Activated naive CD4-positive, alpha-beta T cell treated with anti-CD3 and anti-CD28 coated beads for 36 hours (primary cell): ENCODE data around the gene TMEM35B. TPM values are rescaled to one million over a fixed set of nuclear protein-coding genes. Genes with fewer than 3 reads are reported as not detected.
"Not testable (repeated sequence)": the region's sequence is repeated elsewhere in the genome, so short reads cannot be mapped to it uniquely, and the experiment has no call there.

ENCODE experiments used
- CTCF ChIA-PET: fragments of 350-600 bp; sonication (Branson Sonifier 250); formaldehyde crosslinking; loops from one replicate; lab custom pipeline; 2021; ENCODE audit warnings: antibody characterized with exemption; lab: Charles Lee
- DNase-seq: peaks from one replicate; pipeline ENCODE4 v3.0.0-alpha.2; 2020
- H3K27ac Mint-ChIP-seq: one replicate; pipeline ENCODE4 v1.8.0; 2021; ENCODE audit warnings: mild to moderate bottlenecking, mixed read lengths
- H3K27me3 Mint-ChIP-seq: one replicate; pipeline ENCODE4 v1.8.0; 2021; ENCODE audit warnings: low read depth, mixed read lengths
- H3K36me3 Mint-ChIP-seq: one replicate; pipeline ENCODE4 v1.8.0; 2021; ENCODE audit warnings: low read depth, mixed read lengths
- H3K4me1 Mint-ChIP-seq: one replicate; pipeline ENCODE4 v1.8.0; 2021; ENCODE audit warnings: low read depth, mixed read lengths
- H3K4me3 Mint-ChIP-seq: one replicate; pipeline ENCODE4 v1.8.0; 2021; ENCODE audit warnings: mild to moderate bottlenecking, moderate library complexity, mixed read lengths
- H3K9me3 Mint-ChIP-seq: one replicate; pipeline ENCODE4 v1.8.0; 2021; ENCODE audit warnings: mixed read lengths
- intact Hi-C: fragments of 100-400 bp; cut with micrococcal nuclease; formaldehyde crosslinking; loops from one replicate; pipeline ENCODE4 v1.15.1; 2023
- total RNA-seq, 2 experiments: library from RNA; stranded (reverse); gene quantifications; one replicate each; pipeline ENCODE4 v1.2.3, GENCODE V29; 2021

The TMEM35B gene
- total RNA-seq, 2 experiments from 2014 or later: 18.2 to 19.9 TPM

DNA sequence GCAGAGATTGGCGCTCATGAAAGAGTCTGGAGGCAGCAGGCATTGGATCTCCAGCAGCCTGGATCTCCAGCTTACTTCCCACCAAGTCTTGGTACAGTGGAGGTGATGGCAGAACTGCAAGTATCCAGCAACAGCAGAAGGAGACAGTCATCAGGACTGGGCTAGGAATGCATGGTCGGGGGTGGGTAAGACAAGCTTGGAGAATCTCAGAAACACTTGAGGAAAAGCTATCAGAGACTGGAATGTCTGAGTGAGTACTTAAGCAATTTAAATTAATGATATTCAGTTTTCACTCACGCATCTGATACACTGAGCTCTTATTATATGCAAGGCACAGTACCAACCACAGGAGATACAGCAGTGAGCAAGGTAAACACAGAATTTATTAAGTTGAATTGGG, 9.8 kb downstream of the TMEM35B start:
- no peak overlapping the region for H3K4me3 Mint-ChIP-seq
- DNase-seq: no peak
- intact Hi-C loops: no loop called here
- H3K9me3 Mint-ChIP-seq: peaks cover 2% of the 10 kb centered on the region
- CTCF ChIA-PET: interaction anchor here (0.5 kb wide), 1 partner anchor 15 kb away, joined by 3 read pairs; no protein-coding TSS in a partner anchor
- H3K4me1 Mint-ChIP-seq: peaks cover 11% of the 10 kb centered on the region
- H3K36me3 Mint-ChIP-seq: peaks cover 19% of the 10 kb centered on the region
- no peaks in the 10 kb centered on the region for H3K27me3 Mint-ChIP-seq
- H3K27ac Mint-ChIP-seq: no peak overlapping the region

DNA sequence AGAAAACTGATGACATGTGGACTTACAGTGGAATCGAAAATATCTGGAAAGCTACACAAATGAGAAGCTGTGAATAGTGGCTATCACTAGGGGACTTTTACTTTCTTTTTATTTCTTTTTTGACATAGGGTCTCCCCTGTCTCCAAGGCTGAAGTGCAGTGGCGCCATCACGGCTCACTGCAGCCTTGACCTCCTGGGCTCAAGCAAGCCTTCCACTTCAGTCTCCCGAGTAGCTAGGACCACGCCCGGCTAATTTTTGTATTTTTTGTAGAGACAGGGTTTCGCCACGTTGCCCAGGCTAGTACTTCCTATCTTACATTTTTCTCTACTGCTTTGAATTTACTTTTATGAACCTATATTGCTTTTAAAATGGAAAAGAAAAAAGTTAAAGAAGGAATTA, 10.5 kb downstream of the TMEM35B start:
- intact Hi-C loops: no loop called here
- Mint-ChIP-seq H3K9me3 (peaks cover 2% of the 10 kb centered on the region), H3K36me3 (peaks cover 19% of the 10 kb centered on the region), H3K27me3 (no peaks in the 10 kb centered on the region), H3K4me3 (no peak overlapping the region), H3K27ac (no peak overlapping the region), H3K4me1 (peaks cover 9% of the 10 kb centered on the region)
- CTCF ChIA-PET: no interaction called here
- no peak for DNase-seq

DNA sequence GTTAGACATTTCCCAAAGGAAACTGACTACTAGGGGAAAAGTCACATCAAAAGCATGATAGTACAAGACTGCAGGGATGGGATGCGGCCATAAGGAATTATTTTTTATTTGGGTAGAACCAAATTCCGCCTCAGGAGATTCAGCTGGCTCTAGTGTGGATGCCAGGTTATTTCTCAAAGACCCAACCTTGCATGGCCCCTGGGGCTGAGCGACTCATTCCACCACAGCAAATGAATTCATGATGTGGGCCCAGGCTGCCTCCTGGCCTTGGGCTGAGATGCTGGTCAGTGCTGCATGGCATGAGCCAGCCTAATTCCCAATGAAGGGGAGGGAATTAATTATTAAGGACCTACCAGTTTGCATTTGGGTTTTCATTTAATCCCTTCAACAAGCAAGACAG, 11.8 kb downstream of the TMEM35B start:
- H3K9me3 Mint-ChIP-seq: peaks cover 2% of the 10 kb centered on the region
- intact Hi-C loops: no loop called here
- DNase-seq: no peak
- H3K27ac Mint-ChIP-seq: no peak overlapping the region
- H3K36me3 Mint-ChIP-seq: peaks cover 16% of the 10 kb centered on the region
- H3K4me1 Mint-ChIP-seq: peaks cover 8% of the 10 kb centered on the region
- H3K4me3 Mint-ChIP-seq: no peak overlapping the region
- CTCF ChIA-PET: no interaction called here
- H3K27me3 Mint-ChIP-seq: no peaks in the 10 kb centered on the region

DNA sequence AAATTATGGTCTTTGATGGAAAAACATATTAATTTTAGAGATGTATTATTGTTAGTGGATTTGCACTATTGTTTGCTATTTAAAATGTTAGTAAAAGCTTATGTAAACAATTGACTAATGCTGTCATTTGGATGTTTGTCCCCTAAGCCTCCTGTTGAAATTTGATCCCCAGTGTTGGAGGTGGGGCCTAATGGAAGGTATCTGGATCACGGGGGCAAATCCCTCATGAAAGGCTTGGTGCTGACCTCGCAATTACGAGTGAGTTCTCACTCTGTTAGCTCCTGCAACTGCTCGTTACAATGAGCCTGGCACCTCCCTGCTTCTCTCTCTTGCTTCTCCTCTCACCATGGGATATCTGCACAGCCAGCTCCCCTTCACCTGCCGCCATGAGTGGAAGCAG, 14.3 kb downstream of the TMEM35B start:
- Mint-ChIP-seq H3K4me3 (no peak overlapping the region), H3K9me3 (peaks cover 1% of the 10 kb centered on the region), H3K4me1 (peaks cover 5% of the 10 kb centered on the region), H3K27me3 (no peaks in the 10 kb centered on the region), H3K36me3 (peaks cover 4% of the 10 kb centered on the region), H3K27ac (no peak overlapping the region)
- no peak for DNase-seq
- CTCF ChIA-PET: no interaction called here
- intact Hi-C loops: no loop called here

DNA sequence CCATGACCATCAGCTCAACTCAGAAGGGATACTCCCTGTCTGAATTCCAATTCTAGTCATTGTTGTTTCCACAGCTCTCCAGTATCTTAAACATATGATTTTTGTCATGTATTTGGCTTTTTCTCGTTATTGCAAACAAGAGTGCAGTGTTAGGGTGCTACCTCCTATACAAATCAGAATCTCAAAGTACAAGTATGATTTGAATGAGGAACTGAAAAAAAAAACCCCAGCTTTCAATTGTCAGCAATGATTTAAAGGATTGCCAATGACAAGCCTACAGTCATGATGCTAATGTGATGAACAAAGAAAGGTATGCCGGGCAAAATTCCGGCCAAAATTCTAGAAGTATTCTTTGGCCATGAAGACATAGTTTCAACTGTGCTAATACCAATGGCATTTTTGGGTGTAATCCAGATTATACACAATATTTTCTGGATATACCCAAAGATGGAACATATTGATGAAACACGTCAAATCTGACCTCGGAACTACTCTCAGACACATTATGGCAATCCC, 14.9 kb downstream of the TMEM35B start:
- Mint-ChIP-seq H3K36me3 (no peaks in the 10 kb centered on the region), H3K27ac (no peak overlapping the region), H3K9me3 (no peaks in the 10 kb centered on the region), H3K27me3 (no peaks in the 10 kb centered on the region), H3K4me3 (no peak overlapping the region), H3K4me1 (peaks cover 5% of the 10 kb centered on the region)
- DNase-seq: no peak
- intact Hi-C loops: no loop called here
- CTCF ChIA-PET: interaction anchor here (1.0 kb wide), 1 partner anchor 32 kb away, joined by 3 read pairs; no protein-coding TSS in a partner anchor

DNA sequence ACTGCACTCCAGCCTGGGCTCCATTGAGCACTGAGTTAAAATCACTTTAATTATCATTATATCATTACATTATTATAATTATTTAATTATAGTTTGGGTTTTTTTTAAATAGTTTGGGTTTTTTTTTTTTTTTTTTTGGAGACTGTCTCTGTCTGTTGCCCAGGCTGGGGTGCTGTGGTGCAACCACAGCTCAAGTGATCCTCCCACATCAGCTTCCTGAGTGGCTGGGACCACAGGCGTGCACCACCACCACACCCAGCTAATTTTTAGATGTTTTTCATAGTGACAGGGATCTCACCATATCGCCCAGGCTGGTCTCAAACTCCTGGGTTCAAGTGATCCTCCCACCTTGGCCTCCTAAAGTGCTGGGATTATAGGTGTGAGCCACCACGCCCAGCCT, 16.9 kb downstream of the TMEM35B start:
- H3K9me3 Mint-ChIP-seq, H3K27me3 Mint-ChIP-seq, H3K27ac Mint-ChIP-seq, intact Hi-C loops, DNase-seq, H3K36me3 Mint-ChIP-seq, H3K4me1 Mint-ChIP-seq, H3K4me3 Mint-ChIP-seq, CTCF ChIA-PET: not testable (repeated sequence)

DNA sequence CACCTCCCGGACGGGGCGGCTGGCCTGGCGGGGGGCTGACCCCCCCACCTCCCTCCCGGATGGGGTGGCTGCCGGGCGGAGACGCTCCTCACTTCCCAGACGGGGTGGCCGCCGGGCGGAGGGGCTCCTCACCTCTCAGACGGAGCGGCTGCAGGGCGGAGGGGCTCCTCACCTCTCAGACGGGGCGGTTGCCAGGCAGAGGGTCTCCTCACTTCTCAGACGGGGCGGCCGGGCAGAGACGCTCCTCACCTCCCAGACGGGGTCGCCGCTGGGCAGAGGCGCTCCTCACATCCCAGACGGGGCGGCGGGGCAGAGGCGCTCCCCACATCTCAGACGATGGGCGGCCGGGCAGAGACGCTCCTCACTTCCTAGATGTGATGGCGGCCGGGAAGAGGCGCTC, 17.5 kb downstream of the TMEM35B start:
- intact Hi-C loops, H3K4me3 Mint-ChIP-seq, H3K4me1 Mint-ChIP-seq, DNase-seq, H3K27me3 Mint-ChIP-seq, H3K27ac Mint-ChIP-seq, H3K9me3 Mint-ChIP-seq, H3K36me3 Mint-ChIP-seq, CTCF ChIA-PET: not testable (repeated sequence)

DNA sequence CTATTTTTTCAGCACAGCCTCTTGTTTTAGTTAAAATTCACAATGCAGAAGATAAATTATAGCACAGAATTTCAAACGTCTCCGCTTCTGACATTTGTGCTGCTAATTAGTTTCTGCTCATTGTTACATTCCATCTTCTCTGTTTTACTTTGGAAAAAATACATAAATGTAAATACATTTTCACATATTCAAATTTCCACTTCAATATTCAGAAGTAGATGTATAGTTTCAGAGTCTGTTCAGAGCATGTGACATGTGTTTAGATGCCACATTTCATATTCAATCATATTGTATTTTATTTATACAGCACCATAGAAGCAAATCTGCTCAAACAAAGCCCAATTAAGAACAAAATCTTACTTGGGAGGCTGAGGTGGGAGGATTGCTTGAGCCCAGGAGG, 19.6 kb downstream of the TMEM35B start:
- H3K9me3 Mint-ChIP-seq: no peaks in the 10 kb centered on the region
- H3K4me1 Mint-ChIP-seq: peaks cover 5% of the 10 kb centered on the region
- H3K27me3 Mint-ChIP-seq: no peaks in the 10 kb centered on the region
- H3K27ac Mint-ChIP-seq: no peak overlapping the region
- CTCF ChIA-PET: no interaction called here
- DNase-seq: no peak
- no peaks in the 10 kb centered on the region for H3K36me3 Mint-ChIP-seq
- no peak overlapping the region for H3K4me3 Mint-ChIP-seq
- intact Hi-C loops: no loop called here

DNA sequence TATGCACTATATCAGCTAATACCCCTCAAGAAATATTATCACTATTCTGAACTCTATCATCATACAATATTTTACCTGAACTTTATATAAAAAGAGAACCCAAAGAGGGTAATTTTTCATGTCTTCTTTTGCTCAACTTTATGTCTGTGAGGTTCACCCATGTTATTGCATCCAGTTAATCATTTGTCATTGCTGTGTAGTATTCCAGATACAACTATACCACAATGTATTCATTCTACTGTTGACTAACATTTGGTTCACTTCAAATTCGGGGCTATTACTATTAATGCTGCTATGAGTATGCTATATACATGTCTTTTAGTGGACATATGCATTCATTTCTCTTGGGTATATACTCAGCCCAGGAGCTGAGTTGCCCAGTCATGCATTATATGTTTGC, 34.7 kb downstream of the TMEM35B start:
- no peak for DNase-seq
- Mint-ChIP-seq H3K4me1 (peaks cover 1% of the 10 kb centered on the region), H3K27me3 (peaks cover 5% of the 10 kb centered on the region), H3K4me3 (no peak overlapping the region), H3K27ac (no peak overlapping the region), H3K9me3 (no peaks in the 10 kb centered on the region), H3K36me3 (no peaks in the 10 kb centered on the region)
- CTCF ChIA-PET: no interaction called here
- intact Hi-C loops: no loop called here

DNA sequence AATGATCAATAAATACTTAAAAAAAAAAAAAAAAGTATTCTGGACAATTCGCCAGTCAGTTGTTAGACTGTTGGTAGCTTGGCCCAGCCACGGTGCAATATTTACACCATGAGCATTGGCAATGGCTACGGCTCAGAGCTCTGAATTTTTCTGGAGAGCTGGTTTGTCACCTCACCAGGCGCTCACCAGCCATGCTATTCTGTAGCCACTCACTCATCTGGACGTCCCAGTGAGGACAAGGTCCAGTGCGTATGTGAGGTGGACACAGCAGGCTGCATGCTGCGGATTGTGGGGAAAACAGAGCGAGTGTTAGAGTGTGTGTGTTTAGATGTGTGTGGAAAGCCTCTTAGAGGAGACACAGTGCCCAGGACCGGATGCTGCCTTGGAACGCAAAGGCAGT, 36.4 kb downstream of the TMEM35B start:
- H3K36me3 Mint-ChIP-seq, H3K9me3 Mint-ChIP-seq, intact Hi-C loops, DNase-seq, H3K4me3 Mint-ChIP-seq, H3K27me3 Mint-ChIP-seq, H3K27ac Mint-ChIP-seq, H3K4me1 Mint-ChIP-seq, CTCF ChIA-PET: not testable (repeated sequence)

DNA sequence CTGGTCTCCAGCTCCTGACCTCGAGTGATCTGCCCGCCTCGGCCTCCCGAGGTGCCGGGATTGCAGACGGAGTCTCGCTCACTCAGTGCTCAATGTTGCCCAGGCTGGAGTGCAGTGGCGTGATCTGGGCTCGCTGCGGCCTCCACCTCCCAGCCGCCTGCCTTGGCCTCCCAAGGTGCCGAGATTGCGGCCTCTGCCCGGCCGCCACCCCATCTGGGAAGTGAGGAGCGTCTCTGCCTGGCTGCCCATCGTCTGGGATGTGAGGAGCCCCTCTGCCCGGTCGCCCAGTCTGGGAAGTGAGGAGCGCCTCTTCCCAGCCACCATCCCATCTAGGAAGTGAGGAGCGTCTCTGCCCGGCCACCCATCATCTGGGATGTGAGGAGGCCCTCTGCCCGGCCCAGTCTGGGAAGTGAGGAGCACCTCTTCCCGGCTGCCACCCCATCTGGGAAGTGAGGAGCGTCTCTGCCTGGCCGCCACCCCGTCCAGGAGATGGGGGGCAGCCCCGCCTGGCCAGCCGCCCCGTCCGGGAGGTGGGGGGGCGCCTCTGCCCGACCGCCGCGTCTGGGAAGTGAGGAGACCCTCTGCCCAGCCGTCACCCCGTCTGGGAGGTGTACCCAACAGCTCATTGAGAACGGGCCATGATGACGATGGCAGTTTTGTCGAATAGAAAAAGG, 37.4 kb downstream of the TMEM35B start:
- CTCF ChIA-PET, H3K9me3 Mint-ChIP-seq, H3K27me3 Mint-ChIP-seq: not testable (repeated sequence)

DNA sequence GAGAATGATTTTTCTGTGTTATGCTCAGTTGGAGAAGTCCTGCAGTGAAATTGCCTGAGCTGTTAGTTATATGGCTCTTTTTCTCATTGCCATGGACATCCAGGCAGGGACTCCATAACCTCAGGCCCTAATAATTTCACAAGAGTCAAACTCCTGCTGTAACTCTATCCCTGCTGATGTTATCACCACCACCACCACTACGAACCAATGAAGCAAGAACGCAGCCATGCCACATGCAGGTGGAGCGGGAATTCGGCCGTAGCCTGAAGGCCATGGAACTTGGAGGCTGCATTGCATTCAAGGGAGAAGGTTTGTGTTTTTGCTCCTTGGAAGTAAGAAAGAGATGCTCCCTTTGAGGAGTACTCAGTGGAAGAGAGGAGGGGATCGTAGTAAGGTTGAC, 38.9 kb downstream of the TMEM35B start:
- no peaks in the 10 kb centered on the region for H3K4me1 Mint-ChIP-seq
- CTCF ChIA-PET: no interaction called here
- DNase-seq: no peak
- no peak overlapping the region for H3K27ac Mint-ChIP-seq
- H3K36me3 Mint-ChIP-seq: no peaks in the 10 kb centered on the region
- intact Hi-C loops: no loop called here
- no peaks in the 10 kb centered on the region for H3K9me3 Mint-ChIP-seq
- H3K4me3 Mint-ChIP-seq: no peak overlapping the region
- peaks cover 12% of the 10 kb centered on the region for H3K27me3 Mint-ChIP-seq

More for the DNA sequence above, 37.4 kb downstream of the TMEM35B start:
- intact Hi-C loops, DNase-seq, H3K36me3 Mint-ChIP-seq, H3K4me3 Mint-ChIP-seq, H3K27ac Mint-ChIP-seq, H3K4me1 Mint-ChIP-seq: not testable (repeated sequence)

DNA sequence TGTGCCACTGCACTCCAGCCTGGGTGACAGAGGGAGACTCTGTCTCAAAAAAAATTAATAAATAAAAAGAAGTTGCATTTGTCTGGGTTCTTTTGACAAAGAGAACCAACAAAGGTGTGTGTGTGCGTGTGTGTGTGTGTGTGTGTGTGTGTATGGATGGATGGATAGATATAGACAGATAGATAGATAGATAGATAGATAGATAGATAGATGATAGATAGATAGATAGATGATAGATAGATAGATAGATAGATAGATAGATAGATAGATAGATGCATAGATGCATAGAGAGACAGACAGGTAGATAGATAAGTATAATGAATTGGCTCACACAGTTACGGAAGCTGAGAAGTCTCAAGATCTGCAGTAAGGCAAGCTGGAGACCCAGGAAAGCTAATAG, 43.3 kb downstream of the TMEM35B start:
- H3K9me3 Mint-ChIP-seq, H3K27ac Mint-ChIP-seq, H3K4me1 Mint-ChIP-seq, H3K4me3 Mint-ChIP-seq, DNase-seq, CTCF ChIA-PET, H3K36me3 Mint-ChIP-seq, intact Hi-C loops: not testable (repeated sequence)
- H3K27me3 Mint-ChIP-seq: peaks cover 20% of the 10 kb centered on the region
